ENCODE results near the gene CCR7. TPM values are rescaled to one million over a fixed set of nuclear protein-coding genes. Genes with fewer than 3 reads are reported as not detected.

The CCR7 gene
- total RNA-seq, 8 experiments from 2014 or later: 0.32 to 1.6 (median 0.50) TPM; not detected in 1

DNA sequence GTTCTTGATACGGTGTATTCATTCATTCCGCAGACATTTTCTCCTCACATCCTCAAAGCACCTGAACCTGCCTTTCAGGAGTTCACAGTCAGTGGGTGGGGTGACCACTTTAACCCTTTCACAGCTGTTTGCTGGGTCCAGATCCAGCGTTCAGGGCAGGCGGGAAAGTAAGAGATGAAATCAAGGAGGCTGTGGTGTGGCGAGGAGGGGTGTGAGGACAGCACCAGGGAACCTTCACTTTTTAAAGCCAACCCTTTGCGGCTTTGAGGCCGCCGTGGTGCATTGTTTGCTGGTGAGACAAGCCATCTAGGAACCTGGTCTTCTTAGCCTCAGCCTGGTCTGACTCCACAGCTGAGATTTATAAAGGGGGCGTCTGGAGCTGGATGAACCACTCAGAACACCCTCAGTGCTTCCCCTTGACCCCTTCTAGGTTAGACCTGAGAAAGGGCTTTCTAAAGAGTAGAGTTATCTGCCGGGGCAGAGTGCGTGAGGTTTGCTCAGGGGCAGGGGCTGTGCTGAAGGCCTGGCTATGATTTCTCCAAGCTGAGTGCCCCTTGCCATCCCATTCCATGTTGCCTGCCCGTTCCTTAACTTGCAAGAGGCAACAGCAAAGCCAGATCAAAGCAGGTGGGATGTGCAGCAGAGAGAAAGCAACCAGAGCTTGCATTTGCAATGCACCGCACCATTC lies 933 bp downstream of the CCR7 start:
- ATAC-seq (replicated peaks in 6 of 8): no peak
- H3K27ac ChIP-seq: no peak overlapping the region

GRCh38 chr17:40563220-40564052 lies 1.8 kb downstream of the CCR7 start:
- no peak overlapping the region for H3K4me3 ChIP-seq
- H3K4me1 ChIP-seq (replicated peaks in 1 of 2): peaks cover 11 to 15% of the 10 kb centered on the region in 2 donors
- no peak overlapping the region for H3K27ac ChIP-seq
- ATAC-seq (replicated peaks in 6 of 8): no peak
- WGBS, 10 experiments: 0 to 100% (median 70%) methylated on average over 1 to 8 of the region's 13 CpGs; no CpG with 5 or more reads in 1 of the 10 experiments
- in situ Hi-C loops (cut with MboI; ENCODE audit: low pct_unique_long_range_greater_than_20kb in 2 of 9, low sequenced_read_pairs in 9 of 9, unreplicated experiment in 9 of 9): loop anchor here in 1 of 9 experiments (25.0 kb wide), 1 partner anchor 201 kb away; the partner anchor contains the start of gene GJD3

More for the DNA sequence above, 933 bp downstream of the CCR7 start:
- in situ Hi-C loops (cut with MboI; ENCODE audit: low pct_unique_long_range_greater_than_20kb in 2 of 9, low sequenced_read_pairs in 9 of 9, unreplicated experiment in 9 of 9): loop anchor here in 1 of 9 experiments (25.0 kb wide), 1 partner anchor 202 kb away; the partner anchor contains the start of gene GJD3
- Histone ChIP-seq H3K4me3 (no peak overlapping the region), H3K4me1 (replicated peaks in 1 of 2) (peaks cover 11% of the 10 kb centered on the region in 2 donors)
- WGBS, 10 experiments: 0 to 100% (median 85%) methylated on average over 1 to 9 of the region's 13 CpGs; no CpG with 5 or more reads in 3 of the 10 experiments

- Histone ChIP-seq H3K27ac (no peak overlapping the region), H3K4me1 (replicated peaks in 1 of 2) (peaks cover 11 to 17% of the 10 kb centered on the region in 2 donors), H3K4me3 (no peak overlapping the region)
- in situ Hi-C loops (cut with MboI; ENCODE audit: low pct_unique_long_range_greater_than_20kb in 2 of 9, low sequenced_read_pairs in 9 of 9, unreplicated experiment in 9 of 9): loop anchor here in 1 of 9 experiments (25.0 kb wide), 1 partner anchor 201 kb away; the partner anchor contains the start of gene GJD3
- no peak for ATAC-seq (replicated peaks in 6 of 8)
- 100% methylated on average over 1 of the region's 1 CpG; no CpG with 5 or more reads in 7 of the 10 experiments for WGBS, 10 experiments
These were observed 2.4 kb downstream of the CCR7 start for GRCh38 chr17:40562838-40563219.

DNA sequence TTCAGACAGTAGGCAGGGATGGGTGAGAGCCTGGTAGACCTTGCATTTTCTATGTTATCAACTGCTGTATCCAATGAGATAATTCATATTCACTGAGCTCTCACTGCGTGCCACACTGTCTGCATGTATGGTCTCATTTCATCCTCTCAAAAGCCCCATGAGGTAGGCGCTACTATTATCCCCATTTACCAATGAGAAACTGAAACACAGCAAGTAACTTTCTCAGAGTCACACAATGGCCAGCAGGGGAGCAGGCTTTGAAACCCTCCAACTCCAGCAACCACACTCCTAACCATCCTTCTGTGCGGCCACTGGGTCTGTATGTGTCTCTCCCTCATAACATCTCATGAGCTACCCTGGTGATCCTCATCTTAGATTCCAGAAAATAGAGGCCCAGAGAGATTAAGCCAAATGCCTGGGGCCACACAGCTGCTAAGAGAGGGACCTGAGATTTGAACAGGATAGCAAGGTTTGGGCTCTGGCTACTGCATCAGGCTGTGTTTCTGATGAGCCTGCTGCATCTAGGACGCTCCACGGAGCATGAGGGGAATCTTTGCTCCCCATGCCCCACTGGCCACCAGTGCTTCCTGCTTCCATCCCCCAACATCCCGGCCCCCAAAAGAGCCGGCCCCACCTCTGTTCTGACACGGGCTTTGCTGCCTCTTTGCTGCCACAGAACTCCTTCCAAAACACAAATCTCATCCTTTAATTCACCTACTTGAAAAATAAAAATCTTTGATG lies 3.2 kb downstream of the CCR7 start:
- Histone ChIP-seq H3K4me1 (replicated peaks in 1 of 2) (peaks cover 17 to 25% of the 10 kb centered on the region in 2 donors), H3K27ac (no peak overlapping the region), H3K4me3 (no peak overlapping the region)
- ATAC-seq (replicated peaks in 6 of 8): no peak
- in situ Hi-C loops (cut with MboI; ENCODE audit: low pct_unique_long_range_greater_than_20kb in 2 of 9, low sequenced_read_pairs in 9 of 9, unreplicated experiment in 9 of 9): loop anchor here in 1 of 9 experiments (25.0 kb wide), 1 partner anchor 200 kb away; the partner anchor contains the start of gene GJD3
- WGBS, 10 experiments: 0 to 100% (median 71%) methylated on average over 1 to 3 of the region's 8 CpGs; no CpG with 5 or more reads in 4 of the 10 experiments

- H3K27ac ChIP-seq: no peak overlapping the region
- H3K4me1 ChIP-seq (replicated peaks in 1 of 2): peaks cover 24 to 32% of the 10 kb centered on the region in 2 donors
- ATAC-seq (replicated peaks in 6 of 8): no peak
- no peak overlapping the region for H3K4me3 ChIP-seq
- in situ Hi-C loops (cut with MboI; ENCODE audit: low pct_unique_long_range_greater_than_20kb in 2 of 9, low sequenced_read_pairs in 9 of 9, unreplicated experiment in 9 of 9): loop anchor here in 1 of 9 experiments (25.0 kb wide), 1 partner anchor 199 kb away; the partner anchor contains the start of gene GJD3
- WGBS, 10 experiments: 33 to 100% (median 82%) methylated on average over 1 to 3 of the region's 3 CpGs; no CpG with 5 or more reads in 4 of the 10 experiments
These were observed 3.9 kb downstream of the CCR7 start for GRCh38 chr17:40561294-40561870.

DNA sequence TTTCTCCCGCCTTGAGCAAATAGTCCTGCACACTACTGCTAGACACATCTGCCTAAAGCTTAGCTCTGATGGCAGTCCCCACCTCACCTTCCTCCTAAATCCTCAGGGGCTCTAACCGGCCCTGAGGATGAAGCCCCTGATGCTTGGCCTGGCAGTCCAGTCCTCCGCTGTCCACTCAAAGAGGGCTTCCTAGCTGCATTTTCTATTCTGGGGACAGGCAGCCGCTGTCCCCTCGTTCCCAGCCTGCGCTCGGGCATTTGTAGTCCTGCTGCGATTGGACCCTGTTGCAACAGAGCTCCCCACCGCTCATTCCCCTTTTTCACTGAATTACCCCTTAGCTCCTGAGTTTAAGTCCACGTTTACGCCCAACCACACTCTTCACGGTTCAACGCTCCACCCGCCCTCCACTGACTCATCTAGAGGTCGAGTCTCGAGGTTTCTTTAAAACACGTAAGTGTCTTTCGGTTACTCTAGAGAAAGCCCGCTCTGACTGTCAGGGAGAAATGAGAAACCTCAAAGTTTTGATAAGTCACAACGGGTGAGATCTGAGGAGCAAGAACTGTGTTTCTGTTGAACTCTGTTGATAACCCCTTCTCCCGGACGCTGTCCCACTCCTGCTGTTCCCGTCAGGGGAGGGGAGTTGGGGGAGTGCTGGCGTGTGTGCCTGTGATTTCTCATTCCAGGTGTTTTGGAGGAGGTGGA lies 4.5 kb downstream of the CCR7 start:
- ATAC-seq (replicated peaks in 6 of 8): peak in 1 of 8 experiments; percentile 16
- Histone ChIP-seq H3K27ac (no peak overlapping the region), H3K4me3 (no peak overlapping the region), H3K4me1 (replicated peaks in 1 of 2) (peaks cover 25 to 32% of the 10 kb centered on the region in 2 donors)
- WGBS, 10 experiments: 35 to 100% (median 85%) methylated on average over 2 to 10 of the region's 24 CpGs; no CpG with 5 or more reads in 2 of the 10 experiments
- in situ Hi-C loops (cut with MboI; ENCODE audit: low pct_unique_long_range_greater_than_20kb in 2 of 9, low sequenced_read_pairs in 9 of 9, unreplicated experiment in 9 of 9): loop anchor here in 1 of 9 experiments (25.0 kb wide), 1 partner anchor 198 kb away; the partner anchor contains the start of gene GJD3

- WGBS, 10 experiments: 0 to 100% (median 20%) methylated on average over 1 to 10 of the region's 13 CpGs; no CpG with 5 or more reads in 3 of the 10 experiments
- H3K27ac ChIP-seq: no peak overlapping the region
- no peak overlapping the region for H3K4me3 ChIP-seq
- peaks cover 20 to 28% of the 10 kb centered on the region in 2 donors for H3K4me1 ChIP-seq (replicated peaks in 1 of 2)
- ATAC-seq (replicated peaks in 6 of 8): peak; percentile 72 to 98 (median 86)
- in situ Hi-C loops (cut with MboI; ENCODE audit: low pct_unique_long_range_greater_than_20kb in 2 of 9, low sequenced_read_pairs in 9 of 9, unreplicated experiment in 9 of 9): loop anchor here in 1 of 9 experiments (25.0 kb wide), 1 partner anchor 198 kb away; the partner anchor contains the start of gene GJD3
These were observed 5.2 kb downstream of the CCR7 start for GRCh38 chr17:40559954-40560591.

DNA sequence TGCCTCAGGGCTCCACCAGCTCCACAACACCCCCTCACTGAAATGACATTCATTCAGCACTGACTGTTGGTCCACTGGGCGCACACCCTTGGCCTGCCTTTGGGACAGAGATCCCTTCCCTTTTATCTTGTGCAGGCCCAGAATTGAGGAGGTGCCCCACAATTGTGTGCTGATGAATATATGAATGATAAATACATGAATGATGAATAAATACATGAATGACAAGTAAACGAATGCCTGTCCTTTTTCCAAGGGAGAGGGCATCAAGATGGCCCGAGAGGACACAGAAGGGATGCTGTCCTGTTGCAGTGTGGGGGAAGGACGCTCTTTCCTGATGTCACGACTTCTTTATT lies 5.7 kb downstream of the CCR7 start:
- no peak for ATAC-seq (replicated peaks in 6 of 8)
- H3K27ac ChIP-seq: no peak overlapping the region
- 40 to 92% (median 67%) methylated on average over 1 to 5 of the region's 5 CpGs; no CpG with 5 or more reads in 1 of the 10 experiments for WGBS, 10 experiments
- no peak overlapping the region for H3K4me3 ChIP-seq
- peaks cover 18 to 26% of the 10 kb centered on the region in 2 donors for H3K4me1 ChIP-seq (replicated peaks in 1 of 2)
- in situ Hi-C loops (cut with MboI; ENCODE audit: low pct_unique_long_range_greater_than_20kb in 2 of 9, low sequenced_read_pairs in 9 of 9, unreplicated experiment in 9 of 9): loop anchor here in 1 of 9 experiments (25.0 kb wide), 1 partner anchor 197 kb away; the partner anchor contains the start of gene GJD3

- Histone ChIP-seq H3K4me3 (no peak overlapping the region), H3K4me1 (replicated peaks in 1 of 2) (peaks cover 20 to 31% of the 10 kb centered on the region in 2 donors), H3K27ac (no peak overlapping the region)
- 40 to 100% (median 81%) methylated on average over 1 to 4 of the region's 10 CpGs; no CpG with 5 or more reads in 4 of the 10 experiments for WGBS, 10 experiments
- no peak for ATAC-seq (replicated peaks in 6 of 8)
- in situ Hi-C loops (cut with MboI; ENCODE audit: low pct_unique_long_range_greater_than_20kb in 2 of 9, low sequenced_read_pairs in 9 of 9, unreplicated experiment in 9 of 9): loop anchor here in 1 of 9 experiments (25.0 kb wide), 1 partner anchor 197 kb away; the partner anchor contains the start of gene GJD3
These were observed 6.2 kb downstream of the CCR7 start for GRCh38 chr17:40558890-40559563.

- Histone ChIP-seq H3K27ac (no peak overlapping the region), H3K4me3 (no peak overlapping the region), H3K4me1 (replicated peaks in 1 of 2) (peaks cover 27 to 37% of the 10 kb centered on the region in 2 donors)
- in situ Hi-C loops (cut with MboI; ENCODE audit: low pct_unique_long_range_greater_than_20kb in 2 of 9, low sequenced_read_pairs in 9 of 9, unreplicated experiment in 9 of 9): loop anchor here in 1 of 9 experiments (25.0 kb wide), 1 partner anchor 196 kb away; the partner anchor contains the start of gene GJD3
- no peak for ATAC-seq (replicated peaks in 6 of 8)
- 10 to 100% (median 54%) methylated on average over 1 to 7 of the region's 9 CpGs; no CpG with 5 or more reads in 4 of the 10 experiments for WGBS, 10 experiments
These were observed 6.9 kb downstream of the CCR7 start for GRCh38 chr17:40558300-40558889.

Measured in motor neuron (in vitro differentiated cells).